ENCODE results near the gene MZF1. TPM values are rescaled to one million over a fixed set of nuclear protein-coding genes. Genes with fewer than 3 reads are reported as not detected.

MZF1 gene
- total and polyA plus RNA-seq, 10 of the 15 experiments (the other 5 are each of a cell fraction or from before 2014, with no cell fraction given), result 0.38 to 14.7 (median 7.2) TPM

GRCh38 chr19:58552655-58553054, 20.5 kb downstream of the MZF1 start:
- ChIA-PET CTCF (interaction anchor here (3.9 kb wide), 1 partner anchor 32 kb away, joined by 37 read pairs; the partner anchor contains the start of gene ZBTB45), POLR2A (interaction anchor here (0.6 to 0.8 kb wide), 2 partner anchors 22 to 31 kb away, joined by 4 to 6 read pairs; no protein-coding TSS in a partner anchor), RAD21 (ENCODE audit: unreplicated experiment) (no interaction called here), SMC1A (ENCODE audit: uncharacterized antibody, unreplicated experiment) (interaction anchor here (1.0 kb wide), 1 partner anchor 9 kb away, joined by 3 read pairs; the partner anchor contains the start of gene TRIM28)
- Histone ChIP-seq H3K4me1 (ENCODE audit: control insufficient read depth, insufficient read depth, low read length) (peaks cover 28% of the 10 kb centered on the region), H4K20me1 (ENCODE audit: control insufficient read depth, insufficient read depth) (no peaks in the 10 kb centered on the region; the same call in none of the 2 replicates), H3K79me2 (ENCODE audit: control insufficient read depth, insufficient read depth, low read length) (peaks cover 43% of the 10 kb centered on the region), H2AFZ (ENCODE audit: control insufficient read depth, low read depth, low read length) (no peak overlapping the region), H3K9me3 (replicated peaks; ENCODE audit: control insufficient read depth, insufficient read depth, low read length) (no peaks in the 10 kb centered on the region), H3K9ac (ENCODE audit: control insufficient read depth, insufficient read depth, low read length) (no peak overlapping the region), H3K27ac (ENCODE audit: control insufficient read depth, insufficient read depth) (no peak overlapping the region), H3K27me3 (replicated peaks in 1 of 2; ENCODE audit: control insufficient read depth in 2 of 2, insufficient read depth in 2 of 2, low read length in 1 of 2) (no peaks in the 10 kb centered on the region), H3K36me3 (ENCODE audit: control insufficient read depth in 2 of 2, insufficient read depth in 2 of 2, low read length in 1 of 2) (peaks cover 26 to 48% of the 10 kb centered on the region in 2 experiments; a peak in 3 of 4 replicates), H3K4me2 (ENCODE audit: control insufficient read depth, insufficient read depth) (no peak overlapping the region), H3K4me3 (no peak overlapping the region)
- BruUV-seq (replicated peaks), result no TSS peak
- intact Hi-C loops (cut with micrococcal nuclease; ENCODE audit: unreplicated experiment), result no loop called here
- in situ Hi-C loops (cut with MboI), result no loop called here
- DNase-seq (ENCODE audit: low read depth, low spot score) (no peak), FAIRE-seq (no peak), ATAC-seq (no peak)
- 50% methylated on average over 2 of the region's 2 CpGs for WGBS (ENCODE audit: insufficient coverage, insufficient replicate concordance, low lambda C conversion rate, missing lambda C conversion rate)
- TF ChIP-seq IKZF2 (IDR thresholded peaks at IDR 0.05), result no peak
- no peak for TF ChIP-seq RUNX3 (IDR thresholded peaks at IDR 0.05; ENCODE audit: low read length)
- TF ChIP-seq PKNOX1 (IDR thresholded peaks at IDR 0.05), result no peak
- TF ChIP-seq MAX (IDR thresholded peaks at IDR 0.05; ENCODE audit: low read depth, low read length), result no peak
- TF ChIP-seq ZNF24 (IDR thresholded peaks at IDR 0.05), result no peak
- TF ChIP-seq NFYB (IDR thresholded peaks at IDR 0.05; ENCODE audit: insufficient read depth, low read depth, low read length), result no peak
- no peak for TF ChIP-seq REST (IDR thresholded peaks at IDR 0.05; ENCODE audit: low read depth, low read length)
- no peak for TF ChIP-seq HDAC6 (IDR thresholded peaks at IDR 0.05; ENCODE audit: unreplicated experiment)
